Sigmoid colon (tissue), 3 donors: Measurements from ENCODE around the gene LILRA5.

Source experiments
- POLR2A ChIP-seq, 2 donors: fragments of 450-650 bp; IDR thresholded peaks; one replicate each; pipeline ENCODE4 v1.6.1; 2016; ENCODE audit warnings: antibody characterized with exemption in 2 of 2, mild to moderate bottlenecking in 2 of 2, moderate library complexity in 2 of 2
- TF ChIP-seq, protein P1 (sequence below), 4 experiments: fragments of 450-650 bp in 3 of 4; fragments of 200-600 bp in 1 of 4; IDR thresholded peaks; one replicate each; pipeline ENCODE4 v1.5.1; 2016 to 2019; ENCODE audit warnings: antibody characterized with exemption in 4 of 4, mild to moderate bottlenecking in 3 of 4, moderate library complexity in 2 of 4

GRCh38 chr19:54268936-54269335 is 44.0 kb downstream of the LILRA5 start:
- TF ChIP-seq, protein P1, sequence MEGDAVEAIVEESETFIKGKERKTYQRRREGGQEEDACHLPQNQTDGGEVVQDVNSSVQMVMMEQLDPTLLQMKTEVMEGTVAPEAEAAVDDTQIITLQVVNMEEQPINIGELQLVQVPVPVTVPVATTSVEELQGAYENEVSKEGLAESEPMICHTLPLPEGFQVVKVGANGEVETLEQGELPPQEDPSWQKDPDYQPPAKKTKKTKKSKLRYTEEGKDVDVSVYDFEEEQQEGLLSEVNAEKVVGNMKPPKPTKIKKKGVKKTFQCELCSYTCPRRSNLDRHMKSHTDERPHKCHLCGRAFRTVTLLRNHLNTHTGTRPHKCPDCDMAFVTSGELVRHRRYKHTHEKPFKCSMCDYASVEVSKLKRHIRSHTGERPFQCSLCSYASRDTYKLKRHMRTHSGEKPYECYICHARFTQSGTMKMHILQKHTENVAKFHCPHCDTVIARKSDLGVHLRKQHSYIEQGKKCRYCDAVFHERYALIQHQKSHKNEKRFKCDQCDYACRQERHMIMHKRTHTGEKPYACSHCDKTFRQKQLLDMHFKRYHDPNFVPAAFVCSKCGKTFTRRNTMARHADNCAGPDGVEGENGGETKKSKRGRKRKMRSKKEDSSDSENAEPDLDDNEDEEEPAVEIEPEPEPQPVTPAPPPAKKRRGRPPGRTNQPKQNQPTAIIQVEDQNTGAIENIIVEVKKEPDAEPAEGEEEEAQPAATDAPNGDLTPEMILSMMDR (IDR thresholded peaks at IDR 0.05) = no peak
- TF ChIP-seq POLR2A (IDR thresholded peaks at IDR 0.05) = no peak
